WTC11 (cell line): ENCODE measurements around the gene SAMD4A.

Source experiments
- ZNF121 ChIP-seq: sonication (generic); formaldehyde crosslinking; IDR thresholded peaks from 2 replicates; pipeline ENCODE4 v1.8.0; 2023; ENCODE audit warnings: missing genetic modification reagents
- TF ChIP-seq, protein P1 (sequence below): fragments of 200-600 bp; IDR thresholded peaks from 2 replicates; pipeline ENCODE4 v1.8.0; 2022; ENCODE audit warnings: antibody characterized with exemption

DNA sequence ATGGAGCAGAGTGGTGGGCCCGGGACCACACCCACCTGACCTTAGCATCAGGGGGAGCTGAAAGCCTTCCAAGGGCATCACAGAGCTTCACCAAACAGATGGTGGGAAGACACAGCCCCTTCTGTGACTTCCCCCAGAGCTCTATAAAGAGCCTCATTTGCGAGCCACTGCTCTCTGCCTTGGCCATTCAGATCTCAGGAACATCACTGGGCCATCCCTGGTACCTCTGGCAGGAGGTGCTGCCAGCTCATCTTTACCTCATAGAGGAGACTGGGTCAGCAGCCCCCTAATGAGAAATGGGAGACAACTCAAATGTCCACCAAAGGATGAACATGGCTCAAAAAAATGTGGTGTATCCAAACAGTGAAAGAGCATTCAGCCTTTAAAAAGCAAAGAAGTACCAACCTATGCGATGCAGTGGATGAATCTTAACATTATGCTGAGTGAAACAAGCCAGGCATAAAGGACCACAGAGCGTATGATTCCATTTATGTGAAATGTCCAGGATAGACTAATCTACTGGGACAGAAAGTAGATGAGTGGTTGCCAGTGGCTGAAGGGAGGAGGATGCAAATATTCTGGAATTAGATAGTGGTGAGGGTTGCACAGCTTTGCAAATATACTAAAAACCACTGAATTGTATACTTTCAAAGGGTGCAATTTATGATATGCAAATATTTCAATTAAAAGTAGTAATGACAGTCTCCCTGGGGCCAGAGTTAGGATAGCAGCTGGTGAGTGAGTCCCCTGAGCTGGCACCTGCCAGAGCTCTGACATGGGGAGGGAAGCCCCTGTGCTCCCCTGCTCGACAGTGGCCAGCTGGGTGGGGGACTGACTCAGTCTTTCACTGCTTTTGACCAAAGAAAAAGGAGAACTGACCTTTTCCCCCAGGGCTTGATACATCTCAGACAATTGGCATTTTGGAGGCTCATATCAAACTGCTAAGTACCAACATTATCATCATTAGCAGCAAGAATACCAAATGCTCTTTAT, 219.1 kb downstream of the SAMD4A start:
- TF ChIP-seq, protein P1, sequence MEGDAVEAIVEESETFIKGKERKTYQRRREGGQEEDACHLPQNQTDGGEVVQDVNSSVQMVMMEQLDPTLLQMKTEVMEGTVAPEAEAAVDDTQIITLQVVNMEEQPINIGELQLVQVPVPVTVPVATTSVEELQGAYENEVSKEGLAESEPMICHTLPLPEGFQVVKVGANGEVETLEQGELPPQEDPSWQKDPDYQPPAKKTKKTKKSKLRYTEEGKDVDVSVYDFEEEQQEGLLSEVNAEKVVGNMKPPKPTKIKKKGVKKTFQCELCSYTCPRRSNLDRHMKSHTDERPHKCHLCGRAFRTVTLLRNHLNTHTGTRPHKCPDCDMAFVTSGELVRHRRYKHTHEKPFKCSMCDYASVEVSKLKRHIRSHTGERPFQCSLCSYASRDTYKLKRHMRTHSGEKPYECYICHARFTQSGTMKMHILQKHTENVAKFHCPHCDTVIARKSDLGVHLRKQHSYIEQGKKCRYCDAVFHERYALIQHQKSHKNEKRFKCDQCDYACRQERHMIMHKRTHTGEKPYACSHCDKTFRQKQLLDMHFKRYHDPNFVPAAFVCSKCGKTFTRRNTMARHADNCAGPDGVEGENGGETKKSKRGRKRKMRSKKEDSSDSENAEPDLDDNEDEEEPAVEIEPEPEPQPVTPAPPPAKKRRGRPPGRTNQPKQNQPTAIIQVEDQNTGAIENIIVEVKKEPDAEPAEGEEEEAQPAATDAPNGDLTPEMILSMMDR: no peak
- no peak for TF ChIP-seq ZNF121 (CRISPR knock-in tag)
